Thyroid gland (tissue), 4 donors: ENCODE measurements around the gene ARHGEF6.

ENCODE experiments used
- POLR2A ChIP-seq, 2 donors: fragments of 450-650 bp; IDR thresholded peaks; one replicate each; pipeline ENCODE4 v1.6.1; 2017; ENCODE audit warnings: antibody characterized with exemption in 2 of 2, mild to moderate bottlenecking in 2 of 2, moderate library complexity in 1 of 2
- TF ChIP-seq, protein P1 (sequence below), 6 experiments: fragments of 200-600 bp in 3 of 6; fragments of 450-650 bp in 3 of 6; sonication (generic) in 3 of 6; IDR thresholded peaks; one replicate each; pipeline ENCODE4 v1.5.1; 2016 to 2019; ENCODE audit warnings: antibody characterized with exemption in 6 of 6, mild to moderate bottlenecking in 2 of 6, inconsistent platforms in 1 of 6, moderate library complexity in 1 of 6

GRCh38 chrX:136759968-136760367 lies 20.8 kb downstream of the ARHGEF6 start:
- TF ChIP-seq, protein P1, sequence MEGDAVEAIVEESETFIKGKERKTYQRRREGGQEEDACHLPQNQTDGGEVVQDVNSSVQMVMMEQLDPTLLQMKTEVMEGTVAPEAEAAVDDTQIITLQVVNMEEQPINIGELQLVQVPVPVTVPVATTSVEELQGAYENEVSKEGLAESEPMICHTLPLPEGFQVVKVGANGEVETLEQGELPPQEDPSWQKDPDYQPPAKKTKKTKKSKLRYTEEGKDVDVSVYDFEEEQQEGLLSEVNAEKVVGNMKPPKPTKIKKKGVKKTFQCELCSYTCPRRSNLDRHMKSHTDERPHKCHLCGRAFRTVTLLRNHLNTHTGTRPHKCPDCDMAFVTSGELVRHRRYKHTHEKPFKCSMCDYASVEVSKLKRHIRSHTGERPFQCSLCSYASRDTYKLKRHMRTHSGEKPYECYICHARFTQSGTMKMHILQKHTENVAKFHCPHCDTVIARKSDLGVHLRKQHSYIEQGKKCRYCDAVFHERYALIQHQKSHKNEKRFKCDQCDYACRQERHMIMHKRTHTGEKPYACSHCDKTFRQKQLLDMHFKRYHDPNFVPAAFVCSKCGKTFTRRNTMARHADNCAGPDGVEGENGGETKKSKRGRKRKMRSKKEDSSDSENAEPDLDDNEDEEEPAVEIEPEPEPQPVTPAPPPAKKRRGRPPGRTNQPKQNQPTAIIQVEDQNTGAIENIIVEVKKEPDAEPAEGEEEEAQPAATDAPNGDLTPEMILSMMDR (IDR thresholded peaks at IDR 0.05) = no peak
- TF ChIP-seq POLR2A (IDR thresholded peaks at IDR 0.05) = no peak
